ENCODE data around the gene SEPHS2. TPM values are rescaled to one million over a fixed set of nuclear protein-coding genes. Genes with fewer than 3 reads are reported as not detected.
"Not testable (repeated sequence)": the region's sequence is repeated elsewhere in the genome, so short reads cannot be mapped to it uniquely, and the experiment has no call there.

SEPHS2 gene
- total RNA-seq, 1 donor from 2014 or later: 7.8 TPM

- no peak for DNase-seq (ENCODE audit: low read depth)
Observed at GRCh38 chr16:30399435-30400186, 46.1 kb downstream of the SEPHS2 start.

- DNase-seq (ENCODE audit: low read depth): no peak
Observed at GRCh38 chr16:30398661-30399434, 46.8 kb downstream of the SEPHS2 start.

GRCh38 chr16:30397776-30398660 lies 47.7 kb downstream of the SEPHS2 start:
- no peak for DNase-seq (ENCODE audit: low read depth)

GRCh38 chr16:30397056-30397455 lies 48.6 kb downstream of the SEPHS2 start:
- DNase-seq (ENCODE audit: low read depth): no peak

GRCh38 chr16:30396627-30397026 lies 49.0 kb downstream of the SEPHS2 start:
- DNase-seq (ENCODE audit: low read depth): not testable (repeated sequence)

GRCh38 chr16:30395992-30396585 lies 49.6 kb downstream of the SEPHS2 start:
- no peak for DNase-seq (ENCODE audit: low read depth)

- DNase-seq (ENCODE audit: low read depth): peak; percentile 95
Observed at GRCh38 chr16:30395155-30395991, 50.3 kb downstream of the SEPHS2 start, which contains the start of gene ZNF48. Gene ZNF48, plus strand, starts transcription at chr16:30395420. Its CDS starts 375 bp downstream, at chr16:30395795.

GRCh38 chr16:30394592-30395154 lies 51.0 kb downstream of the SEPHS2 start:
- DNase-seq (ENCODE audit: low read depth): peak; percentile 40

Other genes with a start within 250 kb of the SEPHS2 start
- gene SULT1A3, start 246.6 kb downstream of the SEPHS2 start, total RNA-seq: 1.3 and 3.0 TPM in 2 replicates
- 1.7 and 2.4 TPM in 2 replicates for gene NPIPB13, start 197.4 kb downstream of the SEPHS2 start, total RNA-seq
- gene CD2BP2, start 90.6 kb downstream of the SEPHS2 start, total RNA-seq: 41.1 and 51.1 TPM in 2 replicates
- gene TBC1D10B, start 75.4 kb downstream of the SEPHS2 start, total RNA-seq: 40.3 and 50.5 TPM in 2 replicates
- 6,226 and 7,274 TPM in 2 replicates for gene MYL11, start 71.1 kb downstream of the SEPHS2 start, total RNA-seq
- gene SEPTIN1, start 63.3 kb downstream of the SEPHS2 start, total RNA-seq: 0.13 TPM in 1 of 2 replicates, not detected in the other
- 13.2 and 20.8 TPM in 2 replicates for gene ZNF48, start 50.5 kb downstream of the SEPHS2 start, total RNA-seq
- 27.7 and 33.6 TPM in 2 replicates for gene ZNF771, start 38.3 kb downstream of the SEPHS2 start, total RNA-seq
- gene DCTPP1, start 15.8 kb downstream of the SEPHS2 start, total RNA-seq: 8.6 and 12.5 TPM in 2 replicates
- not detected in 2 replicates for gene ITGAL, start 26.9 kb upstream of the SEPHS2 start, total RNA-seq
- gene ZNF768, start 80.7 kb upstream of the SEPHS2 start, total RNA-seq: 38.4 and 56.8 TPM in 2 replicates
- gene ZNF747, start 89.0 kb upstream of the SEPHS2 start, total RNA-seq: 11.9 and 14.0 TPM in 2 replicates
- 8.4 and 9.0 TPM in 2 replicates for gene ZNF764, start 112.5 kb upstream of the SEPHS2 start, total RNA-seq
- gene ZNF688, start 125.8 kb upstream of the SEPHS2 start, total RNA-seq: 7.4 and 8.7 TPM in 2 replicates
- 8.0 and 8.7 TPM in 2 replicates for gene ZNF785, start 139.8 kb upstream of the SEPHS2 start, total RNA-seq
- gene ZNF689, start 164.5 kb upstream of the SEPHS2 start, total RNA-seq: 7.8 and 9.2 TPM in 2 replicates
- 13.0 and 13.7 TPM in 2 replicates for gene PRR14, start 205.1 kb upstream of the SEPHS2 start, total RNA-seq
- gene FBRS, start 212.6 kb upstream of the SEPHS2 start, total RNA-seq: 24.6 and 25.1 TPM in 2 replicates